Measurements from ENCODE around the gene CNTNAP5. TPM values are rescaled to one million over a fixed set of nuclear protein-coding genes. Genes with fewer than 3 reads are reported as not detected.

Gene CNTNAP5
- total RNA-seq, 1 experiment from 2014 or later = not detected

GRCh38 chr2:124333784-124334183 lies 308.7 kb downstream of the CNTNAP5 start:
- no peak for TF ChIP-seq CTCF (IDR thresholded peaks at IDR 0.05; ENCODE audit: unreplicated experiment)
- intact Hi-C loops (cut with micrococcal nuclease; ENCODE audit: unreplicated experiment) = no loop called here
- Mint-ChIP-seq H3K4me1 (ENCODE audit: low read depth, unreplicated experiment) (no peaks in the 10 kb centered on the region), H3K36me3 (ENCODE audit: insufficient read depth, unreplicated experiment) (no peaks in the 10 kb centered on the region), H3K4me3 (ENCODE audit: low read depth, unreplicated experiment) (no peak overlapping the region), H3K9me3 (ENCODE audit: low read depth, unreplicated experiment) (peaks cover 7% of the 10 kb centered on the region), H3K27ac (ENCODE audit: unreplicated experiment) (no peak overlapping the region), H3K27me3 (ENCODE audit: unreplicated experiment) (no peaks in the 10 kb centered on the region)
- no TSS peak for BruUV-seq (replicated peaks)
- CTCF ChIA-PET = no interaction called here
- DNase-seq = no peak

GRCh38 chr2:124335058-124335457 lies 310.0 kb downstream of the CNTNAP5 start:
- no peak for TF ChIP-seq CTCF (IDR thresholded peaks at IDR 0.05; ENCODE audit: unreplicated experiment)
- no peak overlapping the region for H3K4me3 Mint-ChIP-seq (ENCODE audit: low read depth, unreplicated experiment)
- H3K27ac Mint-ChIP-seq (ENCODE audit: unreplicated experiment) = no peak overlapping the region
- intact Hi-C loops (cut with micrococcal nuclease; ENCODE audit: unreplicated experiment) = no loop called here
- CTCF ChIA-PET = no interaction called here
- peaks cover 7% of the 10 kb centered on the region for H3K9me3 Mint-ChIP-seq (ENCODE audit: low read depth, unreplicated experiment)
- no TSS peak for BruUV-seq (replicated peaks)
- DNase-seq = no peak
- no peaks in the 10 kb centered on the region for H3K36me3 Mint-ChIP-seq (ENCODE audit: insufficient read depth, unreplicated experiment)
- H3K27me3 Mint-ChIP-seq (ENCODE audit: unreplicated experiment) = no peaks in the 10 kb centered on the region
- no peaks in the 10 kb centered on the region for H3K4me1 Mint-ChIP-seq (ENCODE audit: low read depth, unreplicated experiment)

- DNase-seq = no peak
- Mint-ChIP-seq H3K27me3 (ENCODE audit: unreplicated experiment) (no peaks in the 10 kb centered on the region), H3K4me1 (ENCODE audit: low read depth, unreplicated experiment) (no peaks in the 10 kb centered on the region), H3K9me3 (ENCODE audit: low read depth, unreplicated experiment) (peaks cover 9% of the 10 kb centered on the region), H3K27ac (ENCODE audit: unreplicated experiment) (no peak overlapping the region), H3K4me3 (ENCODE audit: low read depth, unreplicated experiment) (no peak overlapping the region), H3K36me3 (ENCODE audit: insufficient read depth, unreplicated experiment) (no peaks in the 10 kb centered on the region)
- TF ChIP-seq CTCF (IDR thresholded peaks at IDR 0.05; ENCODE audit: unreplicated experiment) = no peak
- BruUV-seq (replicated peaks) = no TSS peak
- CTCF ChIA-PET = no interaction called here
- intact Hi-C loops (cut with micrococcal nuclease; ENCODE audit: unreplicated experiment) = no loop called here
Measured at GRCh38 chr2:124339709-124340108, 314.6 kb downstream of the CNTNAP5 start.

- CTCF ChIA-PET = no interaction called here
- intact Hi-C loops (cut with micrococcal nuclease; ENCODE audit: unreplicated experiment) = no loop called here
- no peak overlapping the region for H3K27ac Mint-ChIP-seq (ENCODE audit: unreplicated experiment)
Measured at GRCh38 chr2:124343827-124344498, 318.9 kb downstream of the CNTNAP5 start.

More at GRCh38 chr2:124343827-124344498, 318.9 kb downstream of the CNTNAP5 start:
- no peaks in the 10 kb centered on the region for H3K27me3 Mint-ChIP-seq (ENCODE audit: unreplicated experiment)
- no peak overlapping the region for H3K4me3 Mint-ChIP-seq (ENCODE audit: low read depth, unreplicated experiment)
- no peaks in the 10 kb centered on the region for H3K36me3 Mint-ChIP-seq (ENCODE audit: insufficient read depth, unreplicated experiment)
- no peaks in the 10 kb centered on the region for H3K4me1 Mint-ChIP-seq (ENCODE audit: low read depth, unreplicated experiment)
- no peak for DNase-seq
- H3K9me3 Mint-ChIP-seq (ENCODE audit: low read depth, unreplicated experiment) = peaks cover 6% of the 10 kb centered on the region
- no TSS peak for BruUV-seq (replicated peaks)
- TF ChIP-seq CTCF (IDR thresholded peaks at IDR 0.05; ENCODE audit: unreplicated experiment) = no peak
